HG03571 (cell line): ENCODE data around the gene EMSY.
"Not testable (repeated sequence)": the region's sequence is repeated elsewhere in the genome, so short reads cannot be mapped to it uniquely, and the experiment has no call there.

Experiments used
- ATAC-seq: cut with Tn5 transposase; IDR thresholded peaks from one replicate; pipeline ENCODE4 v1.9.1; 2021; ENCODE audit not compliant: unreplicated experiment

Gene EMSY

DNA sequence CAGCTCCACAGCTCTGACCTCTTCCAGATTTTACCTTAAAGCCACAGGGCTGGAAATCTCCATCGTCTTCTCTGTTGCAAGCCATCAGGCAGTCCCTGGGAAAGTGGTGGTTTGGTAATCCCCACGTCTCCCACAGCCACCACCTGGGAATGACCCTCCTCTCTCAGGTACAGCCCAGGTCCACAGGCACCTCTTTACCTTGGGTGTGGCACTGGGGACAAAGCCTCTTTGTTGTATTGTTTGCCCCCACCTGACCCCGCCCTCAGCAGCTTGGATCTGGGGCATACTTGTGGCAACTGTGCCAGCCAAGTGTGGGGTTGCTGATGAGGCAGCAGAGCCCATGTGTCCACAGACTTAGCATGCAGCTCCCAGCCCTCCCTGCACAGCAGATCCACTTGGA lies 148.1 kb downstream of the EMSY start:
- ATAC-seq, result no peak

DNA sequence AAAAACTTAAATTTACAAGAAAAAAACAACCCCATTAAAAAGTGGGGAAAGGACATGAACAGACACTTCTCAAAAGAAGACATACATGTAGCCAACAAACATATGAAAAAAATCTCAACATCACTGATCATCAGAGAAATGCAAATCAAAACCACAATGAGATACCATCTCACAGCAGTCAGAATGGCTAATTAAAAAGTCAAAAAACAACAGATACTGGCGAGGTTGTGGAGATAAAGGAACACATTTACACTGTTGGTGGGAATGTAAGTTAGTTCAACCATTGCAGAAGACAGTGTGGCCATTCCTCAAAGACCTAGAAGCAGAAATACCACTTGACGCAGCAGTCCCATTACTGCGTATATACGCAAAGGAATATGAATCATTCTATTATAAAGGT lies 150.3 kb downstream of the EMSY start:
- ATAC-seq, result not testable (repeated sequence)

DNA sequence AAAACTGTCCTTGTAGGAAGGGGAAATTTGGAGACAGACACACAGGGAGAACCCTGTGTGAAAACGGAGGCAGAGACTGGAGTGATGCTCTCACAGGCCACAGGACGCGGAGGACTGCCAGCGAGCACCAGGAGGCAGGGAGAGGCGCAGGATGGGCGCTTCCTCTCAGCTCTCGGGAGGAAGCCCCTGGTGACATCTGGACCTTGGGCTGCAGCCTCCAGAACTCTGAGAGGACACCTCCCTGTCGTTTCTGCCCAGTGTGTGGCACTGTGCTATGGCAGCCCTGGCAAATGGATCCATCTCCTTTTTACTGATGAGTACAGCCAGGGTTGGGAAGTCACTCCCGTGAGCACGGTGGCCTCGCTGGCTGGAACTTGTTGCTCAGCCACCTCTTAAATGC lies 151.8 kb downstream of the EMSY start:
- no peak for ATAC-seq

DNA sequence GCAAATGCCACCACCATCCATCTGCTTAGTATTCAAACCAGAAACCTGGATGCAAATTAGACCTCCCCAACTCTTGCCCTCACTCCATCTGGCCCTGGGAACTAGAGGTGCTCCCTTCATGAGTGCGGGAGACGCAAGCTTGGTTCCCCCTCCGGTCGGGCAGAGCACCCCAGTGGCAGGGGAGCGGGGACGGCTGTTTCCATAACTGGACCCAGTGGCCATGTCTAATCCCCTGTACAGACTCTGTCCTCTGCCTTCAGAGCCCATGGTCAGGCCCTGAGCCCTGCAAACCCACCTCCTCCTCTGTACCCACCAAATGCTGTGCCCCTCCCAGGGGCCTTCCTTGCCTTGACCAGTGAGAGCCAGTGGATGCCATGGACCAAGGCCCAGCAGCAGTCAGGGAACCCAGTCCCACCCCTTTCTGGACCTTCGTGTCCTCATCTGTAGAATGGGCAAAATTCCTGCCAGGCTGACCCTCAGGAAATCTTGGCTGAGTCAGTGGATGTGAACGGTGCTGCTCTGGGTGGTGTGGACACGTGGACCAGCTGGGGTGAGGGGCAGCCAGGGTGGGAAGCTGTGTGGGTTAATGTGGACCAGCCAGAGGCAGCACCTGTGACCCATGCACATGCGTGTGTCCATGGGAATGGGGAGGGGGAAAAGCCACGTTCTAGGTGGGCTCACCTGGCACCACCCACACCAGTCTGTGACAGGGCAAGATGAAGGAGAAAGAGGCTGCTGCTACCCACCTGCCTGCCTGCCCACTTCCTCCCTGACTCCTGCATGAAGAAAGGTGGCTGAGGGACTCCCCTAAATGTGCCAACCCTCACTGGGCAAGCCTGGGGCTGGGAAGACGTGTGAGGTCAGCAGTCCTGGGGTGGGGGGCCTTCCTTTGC lies 153.0 kb downstream of the EMSY start:
- no peak for ATAC-seq

DNA sequence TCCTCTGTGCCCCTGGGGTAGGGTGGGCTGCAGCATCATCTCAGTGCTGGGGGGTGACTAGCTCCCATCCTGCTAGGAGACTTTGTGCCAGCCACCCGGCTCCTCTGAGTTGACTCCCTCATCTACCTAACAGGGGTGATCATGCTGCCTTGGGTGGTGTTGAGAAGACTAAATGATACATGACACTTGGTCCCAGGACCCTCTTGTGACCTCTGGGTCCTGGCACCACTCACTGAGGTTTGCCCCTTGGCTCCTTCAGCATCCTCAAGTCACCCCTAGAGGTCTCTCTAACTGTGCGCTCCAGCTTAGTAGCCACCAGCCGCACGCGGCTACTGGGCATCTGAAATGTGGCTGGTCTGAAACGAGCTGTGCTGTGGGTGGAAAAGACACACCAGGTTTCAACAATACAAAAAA lies 153.6 kb downstream of the EMSY start:
- ATAC-seq, result no peak

DNA sequence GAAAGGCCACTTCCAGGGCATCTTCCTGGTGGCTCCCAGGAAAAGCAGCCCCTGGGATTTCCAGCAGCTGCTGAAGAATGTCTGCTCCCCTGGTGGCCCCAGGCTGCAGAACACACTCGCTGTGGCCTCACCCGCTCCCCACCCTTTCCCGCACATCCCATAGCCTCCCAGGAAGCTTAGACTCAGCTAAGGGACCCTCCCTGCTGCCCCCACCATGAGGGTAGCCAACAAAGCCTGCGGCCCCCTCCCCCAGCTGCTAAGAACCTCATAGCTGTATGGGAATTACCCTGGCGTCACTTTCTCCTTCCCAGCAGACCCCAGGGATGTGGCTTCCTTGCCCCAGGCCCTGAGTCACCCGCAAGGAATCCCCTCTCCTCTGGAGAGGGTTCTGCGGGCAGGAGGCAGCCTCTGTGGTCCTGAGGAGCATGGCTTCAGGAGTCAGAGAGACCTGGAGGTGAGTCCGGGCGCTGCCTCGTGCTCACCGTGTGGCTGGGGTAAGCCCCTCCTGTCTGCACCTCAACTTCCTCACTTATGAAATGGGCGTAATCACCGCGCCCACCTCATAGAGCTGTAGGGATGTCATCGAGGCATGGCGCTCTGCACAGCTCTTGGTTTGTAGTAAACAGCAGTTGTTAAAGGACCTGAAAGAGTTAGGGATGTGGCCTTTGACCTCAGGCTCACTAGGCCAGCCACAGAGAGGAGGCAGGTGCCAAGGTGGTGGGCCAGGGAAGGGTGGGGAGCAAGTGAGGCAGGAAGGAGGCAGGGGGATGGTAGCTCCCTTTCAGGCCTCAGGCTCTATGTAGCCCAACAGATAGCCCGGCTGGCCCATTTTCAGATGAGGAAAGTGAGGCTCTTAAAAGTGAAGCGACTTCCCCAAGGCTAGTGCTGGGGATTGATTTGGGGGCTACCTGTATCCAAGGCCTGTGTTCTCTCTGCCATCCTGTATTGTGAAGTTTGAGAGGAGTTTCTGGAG lies 154.5 kb downstream of the EMSY start:
- ATAC-seq, result no peak

DNA sequence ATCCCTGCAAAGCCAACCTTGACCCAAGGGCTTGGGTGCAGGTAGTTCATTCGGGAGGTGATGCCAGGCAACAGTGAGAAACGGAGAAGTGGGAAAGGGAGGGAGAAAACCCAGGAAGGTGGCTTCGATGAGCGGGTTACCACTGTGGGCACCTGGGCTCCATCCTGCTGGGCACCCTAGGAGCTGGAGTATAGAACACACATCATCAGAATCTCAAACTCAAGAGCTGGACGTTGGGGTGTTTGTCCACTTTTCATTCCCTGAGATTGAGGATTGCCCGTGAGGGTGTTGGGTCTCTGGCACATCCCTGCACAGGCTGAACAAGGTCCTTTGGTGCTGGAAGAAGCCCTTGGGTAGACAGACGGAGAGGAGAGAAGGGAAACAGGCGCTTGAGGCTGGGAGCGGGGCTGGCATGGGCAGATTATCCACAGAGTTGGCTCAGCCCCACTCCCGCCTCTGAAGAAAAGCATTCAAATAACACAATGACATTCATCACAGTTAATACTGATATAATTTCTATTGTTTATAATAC lies 155.4 kb downstream of the EMSY start:
- ATAC-seq, result no peak

DNA sequence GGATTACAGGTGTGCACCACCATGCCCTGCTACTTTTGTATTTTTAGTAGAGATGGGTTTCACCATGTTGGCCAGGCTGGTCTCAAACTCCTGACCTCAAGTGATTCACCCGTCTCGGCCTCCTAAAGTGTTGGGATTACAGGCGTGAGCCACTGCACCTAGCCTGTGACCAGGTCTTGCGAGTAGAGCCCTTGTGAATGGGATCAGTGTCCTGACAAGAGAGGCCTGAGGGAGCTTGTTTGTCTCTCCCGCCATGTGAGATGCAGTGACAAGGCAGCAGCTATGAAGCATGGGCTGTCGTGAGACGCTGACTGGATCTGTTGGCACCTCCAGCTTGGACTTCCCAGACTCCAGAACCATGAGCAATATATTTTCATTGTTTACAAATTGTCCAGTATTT lies 156.5 kb downstream of the EMSY start:
- no peak for ATAC-seq

DNA sequence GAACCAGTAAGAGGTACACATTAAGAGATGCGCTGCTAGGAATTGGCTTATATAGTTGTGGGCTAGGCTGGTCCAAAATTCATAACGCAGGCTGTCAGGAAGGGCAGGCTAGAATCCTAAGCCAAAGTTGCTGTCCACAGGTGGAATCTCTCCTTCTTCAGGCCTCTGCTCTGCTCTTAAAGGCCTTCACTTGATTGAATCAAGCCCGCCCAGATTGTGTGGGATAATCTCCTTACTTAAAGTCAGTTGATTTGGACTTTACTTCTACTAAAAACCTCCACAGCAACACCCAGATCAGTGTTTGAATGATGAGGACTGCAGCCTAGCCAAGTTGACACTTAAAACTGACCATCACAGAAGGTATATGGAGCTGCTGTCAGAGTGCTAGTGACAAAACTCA lies 156.9 kb downstream of the EMSY start:
- ATAC-seq, result no peak

DNA sequence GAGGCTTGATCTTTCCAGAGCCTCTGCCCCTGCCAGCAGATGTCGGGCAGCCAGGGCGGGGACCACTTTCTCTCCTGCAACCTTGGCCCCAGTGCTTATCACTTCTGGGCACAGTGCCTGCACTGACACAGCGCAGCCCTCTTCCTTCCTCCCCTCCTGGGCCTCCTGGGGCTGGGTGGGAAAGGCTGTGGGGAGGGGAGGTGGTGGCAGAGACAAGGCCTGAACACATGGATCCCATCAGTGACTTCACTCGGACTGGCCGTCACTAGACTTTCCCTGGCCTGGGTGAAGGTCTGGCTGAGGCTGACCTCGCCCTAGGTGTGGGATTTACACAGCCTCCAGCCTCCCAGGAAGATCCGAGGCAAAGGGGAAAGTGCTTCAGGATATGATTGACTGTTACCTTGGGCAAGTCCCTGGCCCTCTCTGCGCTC lies 157.6 kb downstream of the EMSY start:
- ATAC-seq, result no peak
